ENCODE data around the gene GPR139. TPM values are rescaled to one million over a fixed set of nuclear protein-coding genes. Genes with fewer than 3 reads are reported as not detected.

The GPR139 gene
- total and polyA plus RNA-seq, 2 donors (not counting 1 experiment from before 2014, with no cell fraction given), result not detected

DNA sequence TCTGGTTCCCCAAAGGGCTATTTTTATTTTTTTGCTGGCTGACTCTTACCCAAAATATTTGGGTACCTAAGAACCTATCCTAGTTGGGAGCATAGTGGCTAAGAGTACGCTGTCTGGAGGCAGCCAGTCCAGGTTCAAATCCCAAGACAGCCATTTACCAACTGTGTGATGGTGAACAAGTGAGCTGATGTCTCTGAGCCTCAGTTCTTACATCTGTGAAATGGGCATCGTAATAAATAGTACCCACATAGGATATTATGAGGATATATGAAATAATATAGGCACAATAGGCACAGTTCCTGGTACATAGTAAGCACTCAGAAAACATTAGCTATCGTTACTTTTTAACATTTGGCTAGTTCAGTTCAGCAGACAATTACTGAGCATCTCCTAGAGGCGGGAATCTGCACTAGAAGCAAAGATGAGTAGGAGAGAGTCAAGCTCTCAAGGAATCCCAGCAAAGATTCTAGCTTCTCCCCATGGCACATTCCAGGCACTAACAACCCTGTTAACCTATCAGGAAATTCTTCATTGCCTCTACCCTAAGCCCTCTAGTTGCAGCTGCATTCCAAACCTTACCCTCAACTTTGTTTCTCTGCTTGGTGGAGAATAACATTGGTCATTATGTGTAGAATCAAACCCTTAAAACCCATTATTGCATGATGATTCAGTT is 31.6 kb downstream of the GPR139 start:
- 83% methylated on average over 1 of the region's 4 CpGs for WGBS (ENCODE audit: insufficient coverage)

DNA sequence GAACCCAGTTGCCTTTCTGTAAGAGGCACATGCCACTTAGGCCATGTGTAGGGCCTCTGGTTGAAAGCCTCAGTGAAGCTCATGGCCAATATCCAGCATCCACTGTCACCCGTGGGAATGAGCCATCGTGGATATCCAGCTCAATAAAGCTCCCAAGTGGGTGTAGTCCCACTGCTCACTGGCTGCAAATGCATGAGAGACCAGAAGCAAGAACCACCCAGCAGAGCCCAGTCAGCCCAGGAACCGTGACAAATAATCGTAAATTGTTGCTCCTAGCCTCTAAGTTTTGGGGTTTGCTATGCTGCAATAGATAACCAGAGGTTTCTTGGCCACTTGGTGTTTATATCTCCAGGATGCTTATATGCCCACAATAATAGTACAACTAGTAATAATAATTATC is 33.7 kb downstream of the GPR139 start:
- no peak overlapping the region for H3K4me3 Mint-ChIP-seq
- ATAC-seq (ENCODE audit: low read depth), result no peak
- DNase-seq, result no peak
- Histone ChIP-seq H3K79me2 (ENCODE audit: control insufficient read depth, insufficient read depth, low read length) (no peaks in the 10 kb centered on the region), H3K36me3 (replicated peaks in 1 of 2; ENCODE audit: control extremely low read depth in 1 of 2, control insufficient read depth in 1 of 2, extremely low read depth in 1 of 2, insufficient read depth in 2 of 2, low read length in 1 of 2) (no peaks in the 10 kb centered on the region), H3K9me3 (ENCODE audit: control extremely low read depth in 1 of 3, control insufficient read depth in 2 of 3, insufficient read depth in 1 of 3, low read length in 2 of 3) (no peaks in the 10 kb centered on the region), H4K20me1 (ENCODE audit: control insufficient read depth, insufficient read depth, low read length, poor library complexity, severe bottlenecking) (no peaks in the 10 kb centered on the region), H3K4me2 (replicated peaks; ENCODE audit: low read depth, low read length, poor library complexity, severe bottlenecking) (no peak overlapping the region), H2AFZ (ENCODE audit: insufficient read depth, low read depth, low read length, poor library complexity, severe bottlenecking) (no peak overlapping the region), H3K27ac (ENCODE audit: low read length in 2 of 2) (no peak overlapping the region), H3K4me3 (ENCODE audit: control extremely low read depth in 1 of 5, extremely low read depth in 1 of 5, insufficient read depth in 1 of 5, low read depth in 2 of 5, low read length in 4 of 5) (no peak overlapping the region), H3K27me3 (replicated peaks in 1 of 4; ENCODE audit: control extremely low read depth in 1 of 4, control insufficient read depth in 3 of 4, insufficient read depth in 4 of 4, low read length in 3 of 4) (no peaks in the 10 kb centered on the region), H3K4me1 (ENCODE audit: control insufficient read depth in 2 of 2, insufficient read depth in 2 of 2, low read length in 2 of 2) (no peaks in the 10 kb centered on the region), H3K9ac (ENCODE audit: low read length) (no peak overlapping the region)
- H3K9me3 Mint-ChIP-seq (ENCODE audit: insufficient read depth), result peaks cover 3% of the 10 kb centered on the region
- ChIA-PET CTCF (no interaction called here), POLR2A (no interaction called here)
- H3K4me1 Mint-ChIP-seq, result no peaks in the 10 kb centered on the region
- intact Hi-C loops (cut with micrococcal nuclease), result no loop called here
- no peak overlapping the region for H3K27ac Mint-ChIP-seq
- TF ChIP-seq, protein P1, sequence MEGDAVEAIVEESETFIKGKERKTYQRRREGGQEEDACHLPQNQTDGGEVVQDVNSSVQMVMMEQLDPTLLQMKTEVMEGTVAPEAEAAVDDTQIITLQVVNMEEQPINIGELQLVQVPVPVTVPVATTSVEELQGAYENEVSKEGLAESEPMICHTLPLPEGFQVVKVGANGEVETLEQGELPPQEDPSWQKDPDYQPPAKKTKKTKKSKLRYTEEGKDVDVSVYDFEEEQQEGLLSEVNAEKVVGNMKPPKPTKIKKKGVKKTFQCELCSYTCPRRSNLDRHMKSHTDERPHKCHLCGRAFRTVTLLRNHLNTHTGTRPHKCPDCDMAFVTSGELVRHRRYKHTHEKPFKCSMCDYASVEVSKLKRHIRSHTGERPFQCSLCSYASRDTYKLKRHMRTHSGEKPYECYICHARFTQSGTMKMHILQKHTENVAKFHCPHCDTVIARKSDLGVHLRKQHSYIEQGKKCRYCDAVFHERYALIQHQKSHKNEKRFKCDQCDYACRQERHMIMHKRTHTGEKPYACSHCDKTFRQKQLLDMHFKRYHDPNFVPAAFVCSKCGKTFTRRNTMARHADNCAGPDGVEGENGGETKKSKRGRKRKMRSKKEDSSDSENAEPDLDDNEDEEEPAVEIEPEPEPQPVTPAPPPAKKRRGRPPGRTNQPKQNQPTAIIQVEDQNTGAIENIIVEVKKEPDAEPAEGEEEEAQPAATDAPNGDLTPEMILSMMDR (IDR thresholded peaks at IDR 0.05), result no peak
- TF ChIP-seq EZH2 (IDR thresholded peaks at IDR 0.05; ENCODE audit: borderline replicate concordance, insufficient read depth, low read depth, low read length, poor library complexity, severe bottlenecking), result no peak
- H3K27me3 Mint-ChIP-seq, result peaks cover 3% of the 10 kb centered on the region
- WGBS (ENCODE audit: insufficient coverage), result 80% methylated on average over 2 of the region's 4 CpGs

More for the DNA sequence above, 31.6 kb downstream of the GPR139 start:
- Histone ChIP-seq H3K27me3 (replicated peaks in 1 of 4; ENCODE audit: control extremely low read depth in 1 of 4, control insufficient read depth in 3 of 4, insufficient read depth in 4 of 4, low read length in 3 of 4) (no peaks in the 10 kb centered on the region), H3K4me3 (ENCODE audit: control extremely low read depth in 1 of 5, extremely low read depth in 1 of 5, insufficient read depth in 1 of 5, low read depth in 2 of 5, low read length in 4 of 5) (no peak overlapping the region), H3K9ac (ENCODE audit: low read length) (no peak overlapping the region), H3K36me3 (replicated peaks in 1 of 2; ENCODE audit: control extremely low read depth in 1 of 2, control insufficient read depth in 1 of 2, extremely low read depth in 1 of 2, insufficient read depth in 2 of 2, low read length in 1 of 2) (no peaks in the 10 kb centered on the region), H3K9me3 (ENCODE audit: control extremely low read depth in 1 of 3, control insufficient read depth in 2 of 3, insufficient read depth in 1 of 3, low read length in 2 of 3) (no peaks in the 10 kb centered on the region), H2AFZ (ENCODE audit: insufficient read depth, low read depth, low read length, poor library complexity, severe bottlenecking) (no peak overlapping the region), H3K27ac (ENCODE audit: low read length in 2 of 2) (no peak overlapping the region), H3K4me1 (ENCODE audit: control insufficient read depth in 2 of 2, insufficient read depth in 2 of 2, low read length in 2 of 2) (no peaks in the 10 kb centered on the region), H3K79me2 (ENCODE audit: control insufficient read depth, insufficient read depth, low read length) (no peaks in the 10 kb centered on the region), H4K20me1 (ENCODE audit: control insufficient read depth, insufficient read depth, low read length, poor library complexity, severe bottlenecking) (no peaks in the 10 kb centered on the region), H3K4me2 (replicated peaks; ENCODE audit: low read depth, low read length, poor library complexity, severe bottlenecking) (no peak overlapping the region)
- no peak for TF ChIP-seq EZH2 (IDR thresholded peaks at IDR 0.05; ENCODE audit: borderline replicate concordance, insufficient read depth, low read depth, low read length, poor library complexity, severe bottlenecking)
- TF ChIP-seq, protein P1 (IDR thresholded peaks at IDR 0.05), result no peak
- DNase-seq (no peak), ATAC-seq (ENCODE audit: low read depth) (no peak)
- no peak overlapping the region for H3K4me3 Mint-ChIP-seq
- no peaks in the 10 kb centered on the region for H3K27me3 Mint-ChIP-seq
- POLR2A ChIA-PET, result no interaction called here
- CTCF ChIA-PET, result no interaction called here
- H3K27ac Mint-ChIP-seq, result no peak overlapping the region
- H3K4me1 Mint-ChIP-seq, result no peaks in the 10 kb centered on the region
- intact Hi-C loops (cut with micrococcal nuclease), result no loop called here
- H3K9me3 Mint-ChIP-seq (ENCODE audit: insufficient read depth), result no peaks in the 10 kb centered on the region

Measured in B cell (primary cell).